NCI-H526 treated with DMSO at 0.1 percent for 48 hours (cell line): ENCODE measurements around the gene PBXIP1.

Experiments used
- DNase-seq: peaks from one replicate; lab custom pipeline; 2025; lab: John Stamatoyannopoulos, UW

PBXIP1 gene, protein sequence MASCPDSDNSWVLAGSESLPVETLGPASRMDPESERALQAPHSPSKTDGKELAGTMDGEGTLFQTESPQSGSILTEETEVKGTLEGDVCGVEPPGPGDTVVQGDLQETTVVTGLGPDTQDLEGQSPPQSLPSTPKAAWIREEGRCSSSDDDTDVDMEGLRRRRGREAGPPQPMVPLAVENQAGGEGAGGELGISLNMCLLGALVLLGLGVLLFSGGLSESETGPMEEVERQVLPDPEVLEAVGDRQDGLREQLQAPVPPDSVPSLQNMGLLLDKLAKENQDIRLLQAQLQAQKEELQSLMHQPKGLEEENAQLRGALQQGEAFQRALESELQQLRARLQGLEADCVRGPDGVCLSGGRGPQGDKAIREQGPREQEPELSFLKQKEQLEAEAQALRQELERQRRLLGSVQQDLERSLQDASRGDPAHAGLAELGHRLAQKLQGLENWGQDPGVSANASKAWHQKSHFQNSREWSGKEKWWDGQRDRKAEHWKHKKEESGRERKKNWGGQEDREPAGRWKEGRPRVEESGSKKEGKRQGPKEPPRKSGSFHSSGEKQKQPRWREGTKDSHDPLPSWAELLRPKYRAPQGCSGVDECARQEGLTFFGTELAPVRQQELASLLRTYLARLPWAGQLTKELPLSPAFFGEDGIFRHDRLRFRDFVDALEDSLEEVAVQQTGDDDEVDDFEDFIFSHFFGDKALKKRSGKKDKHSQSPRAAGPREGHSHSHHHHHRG

DNA sequence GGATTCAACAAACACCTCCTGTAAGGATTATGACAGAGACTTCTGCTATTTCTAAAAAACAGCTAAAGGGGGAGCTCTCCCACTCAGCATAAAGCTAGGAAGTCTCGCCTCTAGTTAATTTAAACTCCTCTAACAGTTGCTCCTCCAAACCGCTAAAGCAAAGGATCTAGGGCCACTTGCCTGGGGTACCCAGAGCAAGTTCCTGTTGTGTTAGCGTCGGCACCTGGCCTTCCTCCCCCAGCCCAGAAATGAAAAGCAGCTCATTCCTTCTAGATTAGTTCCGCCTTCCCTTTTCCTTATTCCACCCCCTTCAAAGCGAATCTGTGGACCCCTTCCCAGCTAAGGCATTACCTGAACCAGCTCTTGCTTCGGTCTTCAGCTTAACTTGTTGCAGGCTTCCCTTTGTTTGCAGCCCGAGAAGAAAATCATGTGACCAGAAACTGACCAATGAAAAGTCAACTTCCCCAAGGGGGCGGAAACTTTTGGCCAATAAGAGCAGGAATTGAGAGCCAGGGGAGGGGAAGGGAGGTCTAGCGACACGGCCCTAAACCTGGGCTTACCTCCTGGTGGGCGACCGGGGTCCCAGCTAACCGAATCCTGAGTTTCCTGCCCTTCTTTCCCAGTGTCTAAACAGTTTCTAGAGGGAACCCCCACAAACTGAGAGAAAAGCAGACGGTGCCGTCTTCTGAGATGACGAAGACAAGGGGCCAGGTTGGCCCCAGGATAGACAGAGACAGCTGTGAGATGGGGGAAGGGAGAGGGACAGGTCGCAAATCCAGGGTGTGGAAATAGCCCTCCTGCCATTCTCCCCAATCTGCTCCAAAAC is at the start of gene PBXIP1:
Gene PBXIP1, minus strand, starts transcription at position 382 of the 826 bp plus-strand sequence. CDS start 2,378 bp downstream, outside the sequence.
- peak; percentile 98 for DNase-seq

DNA sequence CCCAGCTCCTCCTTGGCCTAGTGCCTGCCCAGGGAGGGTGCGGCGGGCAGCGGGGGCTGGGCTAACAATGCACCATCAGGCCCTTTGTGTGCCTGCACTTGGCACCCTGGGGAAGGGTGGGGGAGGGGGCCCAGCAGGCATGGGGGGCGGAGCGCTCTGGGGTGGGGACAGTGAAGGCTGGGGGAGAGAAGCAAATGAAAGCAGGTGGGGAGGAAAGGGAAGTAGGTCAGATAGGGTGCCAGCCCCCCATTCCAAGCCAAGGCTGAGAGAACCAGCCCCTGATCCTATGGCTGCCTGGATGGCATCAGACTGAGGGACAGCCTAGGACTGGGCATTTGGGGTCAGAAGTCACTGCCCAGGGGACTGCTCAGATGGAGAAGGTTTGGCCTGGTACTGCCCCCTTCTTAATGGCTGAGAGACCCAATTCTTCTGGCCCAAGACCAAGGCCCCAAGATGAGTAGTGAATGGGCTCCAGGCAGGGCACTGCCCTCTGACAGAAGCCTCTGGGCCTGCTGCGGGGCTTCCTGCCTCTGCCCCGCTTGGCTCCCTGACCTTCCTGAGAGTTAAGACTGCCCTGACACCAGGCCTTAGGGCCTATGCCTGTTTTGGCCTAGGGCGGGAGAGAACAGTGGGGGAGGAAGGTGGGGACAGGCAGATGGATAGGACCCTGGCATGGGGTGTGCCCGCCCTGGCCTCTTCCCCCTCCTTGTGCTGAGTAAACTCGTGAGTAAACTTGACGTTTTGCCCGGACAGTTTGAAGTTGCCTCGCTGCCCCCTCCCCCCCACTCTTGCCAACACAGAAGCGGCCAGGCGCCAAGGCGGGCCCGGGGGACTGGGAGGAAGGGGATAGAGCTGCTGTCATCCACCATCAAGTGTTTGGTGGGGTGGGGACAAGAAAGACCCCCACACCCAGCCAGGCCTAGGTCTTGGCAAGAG is 49.4 kb upstream of the PBXIP1 start:
- no peak for DNase-seq

DNA sequence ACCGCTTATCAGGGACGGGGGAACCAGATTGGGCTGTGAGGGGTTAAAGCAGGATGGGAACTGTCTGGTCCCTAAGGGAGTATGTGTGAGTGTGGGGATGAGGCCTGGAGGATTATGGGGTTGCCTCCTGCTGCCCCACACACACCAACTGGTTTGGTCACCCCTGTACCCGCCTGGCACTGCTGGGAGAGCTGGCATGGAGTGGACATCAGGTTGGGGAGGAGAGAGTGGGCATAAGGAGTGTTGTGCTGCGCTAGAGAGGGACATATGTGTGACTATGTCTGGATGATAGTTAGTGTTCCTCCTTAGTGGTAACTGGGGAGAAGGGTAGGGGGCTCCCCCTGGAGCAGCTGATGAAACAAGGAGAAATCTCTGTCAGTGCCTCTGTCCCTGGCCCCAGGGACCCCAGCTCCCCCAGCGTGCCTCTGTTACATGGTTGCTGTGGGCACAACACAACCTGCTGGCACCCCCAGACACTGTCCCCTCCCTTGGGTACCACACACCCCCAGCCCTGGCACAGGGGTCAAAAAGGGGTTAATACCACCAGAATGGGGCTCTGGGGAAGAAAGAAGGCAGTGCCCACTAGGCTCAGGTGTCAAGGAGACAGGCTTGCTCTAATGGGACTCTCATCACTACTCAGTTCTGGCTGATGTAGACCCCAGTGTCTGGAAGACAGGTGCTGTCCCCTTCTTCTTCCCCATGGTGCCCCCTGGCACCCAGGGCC is 48.6 kb upstream of the PBXIP1 start:
- DNase-seq = no peak

DNA sequence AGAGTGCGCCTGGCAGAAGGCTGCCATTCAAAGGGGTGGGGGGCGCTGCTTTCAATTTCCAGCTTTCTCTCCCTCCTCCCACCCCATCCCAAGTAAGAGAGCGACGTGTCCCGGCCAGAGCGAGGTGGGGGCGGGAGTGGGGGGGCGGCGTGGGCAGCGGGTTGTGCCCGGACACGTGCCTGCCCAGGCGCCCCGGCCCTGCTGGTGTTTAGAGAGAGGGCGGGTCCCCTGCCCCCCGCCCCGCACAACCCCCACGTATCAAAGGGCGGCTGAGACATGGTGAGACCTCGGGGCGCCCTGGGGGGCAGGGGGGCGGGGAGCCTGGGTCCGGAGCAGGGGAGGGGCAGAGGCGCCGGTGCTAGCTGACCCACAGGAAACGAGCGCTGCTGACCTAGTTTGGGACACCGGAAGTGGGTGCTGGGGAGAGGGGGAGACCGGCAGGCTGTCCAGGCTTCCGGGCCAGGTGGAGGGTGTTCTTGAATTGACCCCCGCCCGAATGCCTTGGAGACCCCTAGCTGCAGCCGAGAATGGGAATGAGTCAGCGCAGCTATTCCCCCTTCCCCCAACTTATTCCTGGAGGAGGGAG is 48.0 kb upstream of the PBXIP1 start:
- DNase-seq = peak; percentile 36

DNA sequence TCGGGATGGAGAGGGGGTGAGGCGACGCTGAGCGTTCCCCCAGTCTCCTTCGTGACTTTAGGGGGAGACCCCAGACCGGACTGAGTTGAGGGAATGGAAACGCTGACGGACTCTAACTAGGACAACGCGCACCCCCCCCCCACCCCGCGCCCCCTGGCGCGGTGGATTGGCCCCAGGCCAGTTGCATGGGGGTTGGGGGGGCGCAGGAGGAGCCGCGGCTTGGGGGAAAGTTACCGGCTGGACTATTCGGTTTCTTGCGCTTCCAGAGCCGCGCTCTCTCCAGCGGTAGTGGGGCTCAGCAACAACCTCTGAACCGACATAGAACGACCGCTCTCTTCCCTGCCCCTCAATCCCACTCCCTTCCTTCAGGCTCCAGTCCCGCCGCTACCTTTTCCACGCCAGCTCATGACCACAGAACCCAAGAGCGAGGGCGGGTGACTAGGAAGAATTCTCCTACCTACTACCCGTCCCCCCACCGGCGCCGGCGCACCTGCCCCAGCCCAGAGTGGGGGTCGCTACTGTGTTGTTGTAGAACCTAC is 47.4 kb upstream of the PBXIP1 start:
- peak; percentile 66 for DNase-seq

DNA sequence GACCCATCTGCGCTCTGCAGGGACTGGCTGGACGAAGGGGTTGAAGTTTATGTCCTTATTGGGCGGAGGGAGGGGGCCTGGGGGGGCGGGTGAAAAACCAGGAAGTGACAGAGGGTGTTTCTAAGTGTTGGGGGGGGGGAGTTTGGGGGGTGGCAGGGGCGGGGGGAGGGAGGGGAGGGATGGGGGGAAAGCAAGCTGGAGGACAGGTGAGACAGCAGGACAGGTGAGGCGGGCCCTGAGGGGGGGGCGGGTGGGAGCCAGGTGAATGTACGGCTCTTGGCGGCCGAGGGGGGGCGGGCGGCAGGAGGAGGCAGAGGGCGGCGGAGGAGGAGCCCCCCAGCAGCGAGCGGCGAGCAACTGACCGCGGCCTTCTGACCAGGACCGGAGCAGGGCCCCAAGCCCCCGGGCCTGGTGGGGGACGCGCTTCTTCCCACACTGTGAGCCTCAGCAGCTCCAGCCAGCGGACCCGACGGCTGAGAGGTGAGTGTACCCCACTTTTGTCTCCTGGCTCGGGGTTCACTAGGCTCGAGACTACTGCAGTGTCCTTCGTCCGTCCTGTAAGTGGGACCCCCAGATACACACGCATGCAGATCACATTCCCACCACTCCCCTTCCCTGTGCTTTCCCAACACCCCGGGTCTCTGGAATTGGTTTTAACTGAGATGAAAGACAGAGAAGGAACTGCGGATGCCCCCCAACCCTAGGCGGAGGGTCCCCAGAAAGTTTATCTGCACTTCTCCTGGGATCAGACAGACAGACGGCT is 46.7 kb upstream of the PBXIP1 start, which contains the start of gene ZBTB7B:
Gene ZBTB7B, plus strand, starts transcription at position 339 of the 763 bp plus-strand sequence. CDS start 11,859 bp downstream, outside the sequence.
- no peak for DNase-seq

DNA sequence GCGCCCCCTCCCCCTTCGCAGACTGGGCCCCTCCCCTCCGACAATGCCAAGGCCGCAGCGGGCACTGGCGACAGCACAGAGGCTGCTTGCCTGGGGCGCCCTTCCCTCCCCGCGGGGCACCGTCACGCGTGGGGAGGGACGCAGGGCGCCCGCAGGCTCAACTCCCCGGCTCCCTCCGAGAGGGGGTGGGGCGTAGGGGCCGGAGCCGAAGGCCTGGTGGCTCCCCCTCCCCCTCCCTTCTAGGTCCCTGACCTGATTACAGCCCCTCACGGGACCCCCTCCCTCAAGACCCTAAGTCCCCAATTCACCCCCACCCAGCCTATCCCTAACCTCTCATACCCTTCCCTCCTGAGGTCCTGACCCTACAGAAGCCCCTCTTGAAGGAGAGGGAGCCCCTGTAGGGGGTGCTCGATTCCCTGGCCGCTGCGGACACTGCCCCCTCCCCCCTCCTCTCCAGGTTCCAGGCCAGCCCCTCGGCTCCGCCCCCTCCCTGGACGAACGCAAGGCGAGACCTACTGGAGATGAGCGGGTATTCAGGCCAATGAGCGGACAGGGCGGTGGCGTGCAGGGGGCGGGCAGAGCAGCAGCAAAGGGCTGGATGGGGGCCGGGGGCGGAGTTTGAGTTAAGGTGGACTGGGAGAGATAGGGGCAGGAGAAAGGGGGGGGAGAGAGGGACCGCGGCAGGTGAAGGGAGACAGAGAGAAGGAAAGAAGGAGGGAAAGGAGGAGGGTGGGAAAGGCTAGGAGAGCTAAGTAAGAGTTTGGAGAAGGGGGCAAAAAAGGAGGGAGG is 46.0 kb upstream of the PBXIP1 start:
- DNase-seq = peak; percentile 100

DNA sequence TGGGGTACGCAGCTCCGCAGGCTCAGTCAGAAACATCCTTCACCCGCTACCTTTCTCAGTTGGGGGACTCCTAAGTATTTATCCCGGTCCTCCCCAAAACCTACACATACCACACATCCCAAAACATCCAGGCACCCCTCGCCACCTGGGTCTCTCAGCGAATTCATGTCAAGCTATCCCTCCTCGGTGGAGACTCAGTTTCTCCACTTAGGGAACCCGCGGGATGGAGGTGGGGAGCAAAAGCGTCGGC is 45.5 kb upstream of the PBXIP1 start:
- no peak for DNase-seq

DNA sequence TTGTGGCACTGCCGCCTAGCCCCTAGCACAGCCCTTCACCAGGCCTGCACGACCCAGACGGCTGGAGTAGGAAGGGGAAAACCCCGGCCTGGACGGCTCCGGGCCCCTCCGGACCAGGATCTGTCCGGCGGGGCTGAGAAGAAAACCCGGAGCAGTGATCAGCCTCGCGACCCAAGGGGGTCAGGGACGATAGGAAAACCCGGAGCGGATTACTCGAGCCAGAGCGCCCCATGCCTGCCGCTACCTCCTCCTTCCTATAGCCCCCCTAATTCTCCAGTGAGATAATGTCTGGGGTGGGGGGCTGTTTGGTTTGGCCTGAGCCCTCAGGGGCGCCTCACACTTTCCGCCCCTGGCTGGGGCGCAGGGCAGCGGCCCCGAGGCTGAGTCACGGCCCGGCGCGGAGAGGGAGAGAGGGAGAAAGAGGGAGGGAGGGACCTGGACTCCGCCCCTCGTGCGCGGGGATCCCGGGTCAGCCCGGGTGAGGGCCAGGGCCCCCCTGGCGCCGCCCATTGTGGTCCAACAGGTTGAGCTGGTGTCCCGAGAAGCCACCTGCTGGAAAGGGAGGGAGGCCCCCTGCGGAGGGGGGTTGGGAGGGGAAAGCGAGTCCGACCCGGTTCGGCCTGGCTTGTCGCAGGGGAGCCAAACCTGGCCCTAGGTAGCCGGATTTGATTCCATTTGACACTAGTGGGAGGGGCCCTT is 45.0 kb upstream of the PBXIP1 start:
- peak; percentile 99 for DNase-seq

DNA sequence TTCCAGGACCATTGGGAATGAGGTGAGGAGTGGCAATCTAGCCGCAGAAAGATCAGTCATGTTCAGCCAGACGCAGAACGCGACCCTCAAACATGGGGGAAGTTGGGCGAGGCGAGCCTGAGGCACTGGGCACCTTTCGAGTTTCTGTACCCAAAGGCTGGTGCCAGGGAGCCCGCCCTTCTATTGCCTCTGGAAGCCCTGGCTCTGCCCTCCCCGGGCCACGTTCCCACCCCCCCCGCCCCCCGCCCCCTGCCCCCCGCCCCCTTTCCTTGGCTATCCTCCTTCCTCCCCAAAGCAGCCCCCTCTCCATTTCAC is 44.5 kb upstream of the PBXIP1 start:
- no peak for DNase-seq

DNA sequence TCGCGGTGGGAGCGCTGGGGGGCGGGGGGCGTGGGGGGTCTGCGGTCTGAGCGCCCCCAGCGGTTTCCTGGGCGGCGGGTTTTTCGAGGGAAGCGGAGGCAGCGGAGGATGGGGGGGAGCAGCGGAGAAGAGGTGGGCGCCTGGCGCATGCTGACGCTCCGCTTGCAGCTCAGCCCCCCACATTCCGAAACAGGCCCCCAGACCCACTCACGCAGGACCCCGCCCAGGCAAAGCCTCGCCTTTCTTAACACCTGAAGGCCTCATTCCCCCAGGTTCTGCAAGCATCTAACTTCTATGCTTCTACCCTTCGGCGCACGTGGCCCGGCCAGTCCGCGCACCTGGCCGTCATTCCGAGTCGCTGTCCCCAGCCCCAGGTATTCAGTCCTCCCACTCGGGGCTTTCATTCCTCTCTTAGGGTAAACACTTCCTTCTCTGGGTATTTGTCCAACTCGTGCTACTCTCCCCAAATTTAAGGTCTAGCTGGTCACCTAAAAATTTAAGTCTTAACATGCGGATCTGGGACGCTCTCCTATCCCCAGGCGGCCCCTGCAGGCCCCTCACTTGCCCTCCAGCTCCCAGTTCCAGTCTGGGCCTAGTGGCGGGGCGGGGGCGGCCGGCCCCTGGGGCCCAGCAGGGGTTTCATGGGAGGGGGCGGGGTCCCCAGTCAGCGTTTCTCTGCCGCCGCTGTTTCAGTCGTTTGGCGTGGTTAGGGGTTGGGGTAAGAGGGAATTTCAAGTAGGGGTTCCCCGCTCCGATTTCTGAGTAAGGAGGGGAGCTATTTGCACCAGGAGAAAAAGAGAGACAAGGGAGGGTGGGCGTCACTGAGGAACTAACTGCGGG is 43.9 kb upstream of the PBXIP1 start:
- DNase-seq = peak; percentile 92

DNA sequence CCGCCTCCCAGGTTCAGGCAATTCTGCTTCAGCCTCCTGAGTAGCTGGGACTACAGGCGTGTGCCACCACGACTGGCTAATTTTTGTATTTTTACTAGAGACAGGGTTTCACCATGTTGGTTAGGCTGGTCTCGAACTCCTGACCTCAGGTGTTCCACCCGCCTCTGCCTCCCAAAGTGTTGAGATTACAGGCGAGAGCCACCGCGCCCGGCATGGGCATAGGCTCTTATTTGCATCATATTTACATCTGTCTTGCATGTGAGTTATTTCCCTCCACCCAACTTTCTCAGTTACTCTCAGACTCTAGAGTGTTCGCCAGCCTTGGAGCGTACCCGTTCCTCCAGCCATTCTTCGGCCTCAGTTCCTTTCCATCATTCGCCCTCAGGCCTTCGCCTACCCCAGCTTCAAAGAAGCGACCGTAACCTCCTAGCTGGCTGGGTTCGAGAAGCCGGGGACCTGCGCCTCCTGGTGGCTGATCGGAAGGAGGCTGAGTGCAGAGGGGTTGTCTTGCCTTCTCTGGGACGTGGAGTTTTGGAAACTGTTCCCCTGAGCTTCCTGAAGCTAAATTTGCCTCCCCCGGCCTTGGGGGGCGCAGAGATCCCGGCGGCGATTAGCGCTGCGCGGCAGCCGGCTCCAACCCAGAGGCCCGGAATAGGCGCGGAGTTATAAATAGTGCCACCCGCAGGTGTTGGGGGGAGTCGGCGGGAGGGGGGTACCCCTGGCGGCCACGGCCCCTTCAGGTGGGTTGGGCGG is 43.1 kb upstream of the PBXIP1 start:
- peak; percentile 96 for DNase-seq

DNA sequence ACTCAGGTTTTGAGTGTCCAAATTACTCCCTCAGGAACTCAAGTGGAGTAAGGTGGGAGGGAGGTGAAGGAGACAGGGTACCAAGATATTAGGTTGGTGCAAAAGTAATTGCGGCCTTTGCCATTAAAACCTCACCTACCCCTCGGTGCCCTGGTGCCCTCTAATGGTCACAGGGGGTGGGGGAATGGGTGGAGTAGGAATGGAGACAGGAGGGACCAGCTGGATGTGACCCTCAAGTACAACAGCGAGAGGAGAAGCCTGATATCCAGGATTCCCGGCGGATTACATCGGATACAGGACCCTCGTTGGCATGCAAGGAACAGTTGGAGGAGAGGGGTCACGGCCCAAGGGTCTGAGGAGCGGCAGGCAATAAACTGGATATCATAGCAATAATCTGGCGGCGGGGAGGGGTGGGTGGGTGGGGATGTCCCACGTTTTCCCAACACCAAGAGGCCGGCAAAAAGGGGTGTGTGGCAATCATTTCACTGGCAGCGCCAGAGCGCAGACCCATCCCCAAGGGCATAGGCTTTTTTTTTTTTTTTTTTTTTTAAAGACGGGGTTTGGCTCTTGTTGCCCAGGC is 42.4 kb upstream of the PBXIP1 start:
- DNase-seq = no peak

DNA sequence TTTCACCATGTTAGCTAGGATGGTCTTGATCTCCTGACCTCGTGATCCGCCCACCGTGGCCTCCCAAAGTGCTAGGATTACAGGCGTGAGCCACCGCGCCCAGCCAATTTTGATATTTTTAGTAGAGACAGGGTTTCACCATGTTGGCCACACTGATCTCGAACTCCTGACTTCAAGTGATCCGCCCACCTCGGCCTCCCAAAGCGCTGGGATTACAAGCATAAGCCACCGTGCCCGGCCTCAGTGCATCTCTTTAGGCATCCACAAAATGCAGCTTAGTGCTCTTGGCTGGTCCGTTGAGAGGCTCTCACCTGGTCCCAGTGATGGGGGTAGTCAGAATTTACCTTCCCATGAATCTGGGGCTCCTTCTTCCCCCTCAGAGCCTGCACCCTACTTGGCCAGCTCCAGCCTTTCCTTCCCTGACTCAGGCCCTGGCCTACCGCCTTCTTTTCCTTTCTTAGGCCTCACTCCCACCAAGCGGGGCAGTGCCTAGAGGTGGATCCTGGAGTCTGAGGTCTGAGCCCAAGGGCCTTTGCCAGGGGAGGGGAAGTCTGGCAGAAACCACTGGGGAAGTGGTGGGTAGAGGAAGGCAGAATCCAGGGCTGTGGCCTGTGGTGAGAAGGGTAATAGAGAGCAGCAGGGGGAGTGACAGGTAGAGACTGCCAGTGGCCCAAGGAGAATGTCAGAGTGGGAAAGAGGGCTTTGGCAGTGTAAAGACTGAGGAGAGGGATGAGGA is 41.2 kb upstream of the PBXIP1 start:
- DNase-seq = no peak

DNA sequence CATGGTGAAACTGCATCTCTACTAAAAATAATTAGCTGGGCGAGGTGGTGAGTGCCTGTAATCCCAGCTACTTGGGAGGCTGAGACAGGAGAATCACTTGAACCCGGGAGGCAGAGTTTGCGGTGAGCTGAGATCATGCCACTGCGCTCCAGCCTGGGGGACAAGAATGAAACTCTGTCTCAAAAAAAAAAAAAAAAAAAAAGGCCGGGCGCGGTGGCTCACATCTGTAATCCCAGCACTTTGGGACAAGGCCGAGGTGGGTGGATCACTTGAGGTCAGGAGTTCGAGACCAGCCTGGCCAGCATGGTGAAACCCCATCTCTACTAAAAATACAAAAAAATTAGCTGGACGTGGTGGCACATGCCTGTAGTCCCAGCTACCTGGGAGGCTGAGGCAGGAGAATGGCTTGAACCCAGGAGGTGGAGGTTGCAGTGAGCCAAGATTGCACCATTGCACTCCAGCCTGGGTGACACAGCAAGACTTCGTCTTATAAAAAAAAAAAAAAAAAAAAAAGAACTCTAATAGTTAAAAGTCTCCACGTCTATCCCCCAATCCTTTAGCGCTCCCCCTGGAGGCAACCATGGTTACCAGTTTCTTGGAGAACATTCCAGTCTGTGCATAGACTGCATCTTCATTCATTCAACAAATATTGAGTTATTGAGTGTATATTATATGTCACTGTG is 39.5 kb upstream of the PBXIP1 start:
- DNase-seq = peak; percentile 33
